Activated naive CD8-positive, alpha-beta T cell treated with anti-CD3 and anti-CD28 coated beads for 36 hours (primary cell): Measurements from ENCODE around the gene THAP9. TPM values are rescaled to one million over a fixed set of nuclear protein-coding genes. Genes with fewer than 3 reads are reported as not detected.
A peak's percentile ranks its signal among the peaks of the same experiment; 100 is the strongest.

Experiments used
- DNase-seq: peaks from one replicate; pipeline ENCODE4 v3.0.0; 2021
- H3K27ac Mint-ChIP-seq: one replicate; pipeline ENCODE4 v1.8.0; 2022; ENCODE audit warnings: mild to moderate bottlenecking, moderate library complexity, mixed read lengths
- H3K27me3 Mint-ChIP-seq: one replicate; pipeline ENCODE4 v1.8.0; 2022; ENCODE audit warnings: mild to moderate bottlenecking, mixed read lengths
- H3K36me3 Mint-ChIP-seq: one replicate; pipeline ENCODE4 v1.8.0; 2021; ENCODE audit warnings: mild to moderate bottlenecking, mixed read lengths
- H3K4me1 Mint-ChIP-seq: one replicate; pipeline ENCODE4 v1.8.0; 2021; ENCODE audit warnings: mixed read lengths
- H3K4me3 Mint-ChIP-seq: one replicate; pipeline ENCODE4 v1.8.0; 2022; ENCODE audit warnings: mild to moderate bottlenecking, moderate library complexity, mixed read lengths
- H3K9me3 Mint-ChIP-seq: one replicate; pipeline ENCODE4 v1.8.0; 2022; ENCODE audit warnings: mixed read lengths
- total RNA-seq, 2 experiments: library from RNA; stranded (reverse); gene quantifications; one replicate each; pipeline ENCODE4 v1.2.3, GENCODE V29; 2021

The THAP9 gene
- total RNA-seq, 2 experiments from 2014 or later, result 3.8 to 4.9 TPM

DNA sequence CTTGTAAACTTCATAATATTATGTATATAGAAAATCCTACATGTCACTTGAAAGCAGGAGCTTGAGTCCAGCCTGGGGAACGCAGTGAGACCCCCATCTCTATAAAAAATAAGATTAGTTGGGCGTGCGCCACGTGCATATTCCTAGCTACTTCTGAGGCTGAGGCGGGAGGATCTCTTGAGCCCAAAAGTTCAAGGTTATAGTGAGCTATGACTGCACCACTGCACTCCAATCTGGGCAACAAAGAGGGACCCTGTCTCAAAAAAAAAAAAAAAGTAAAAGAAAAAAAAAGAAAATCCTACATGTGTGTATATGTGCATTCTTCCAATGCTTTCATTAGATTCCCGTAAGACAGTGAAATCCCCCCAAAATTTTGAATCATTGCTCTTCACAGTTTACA is 11.2 kb upstream of the THAP9 start:
- H3K27ac Mint-ChIP-seq, result peak overlapping the region; percentile 93

DNA sequence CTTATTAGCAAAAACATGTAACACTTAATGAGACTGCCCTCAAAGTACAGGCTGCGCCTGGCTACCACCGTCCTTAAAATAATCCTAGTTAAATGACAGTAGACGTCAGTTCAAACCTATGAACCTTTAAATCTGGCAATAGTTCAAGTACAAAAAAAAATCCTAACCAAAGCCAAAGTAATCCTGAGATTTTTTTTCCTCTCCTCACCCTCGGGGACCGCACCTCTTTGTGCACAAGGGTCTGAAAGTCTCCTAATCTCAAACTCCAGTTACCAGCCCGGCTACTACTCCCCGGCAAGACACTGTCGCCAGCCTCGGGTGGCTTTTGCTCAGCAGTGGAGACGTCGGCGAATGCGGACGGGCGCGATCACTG is 10.0 kb upstream of the THAP9 start:
- H3K27me3 Mint-ChIP-seq, result no peaks in the 10 kb centered on the region
- H3K36me3 Mint-ChIP-seq, result peaks cover 16% of the 10 kb centered on the region
- peaks cover 58% of the 10 kb centered on the region for H3K4me1 Mint-ChIP-seq

More for the DNA sequence above, 11.2 kb upstream of the THAP9 start:
- H3K4me3 Mint-ChIP-seq, result peak overlapping the region; percentile 87
- no peaks in the 10 kb centered on the region for H3K27me3 Mint-ChIP-seq
- no peak for DNase-seq
- H3K9me3 Mint-ChIP-seq, result no peaks in the 10 kb centered on the region
- peaks cover 61% of the 10 kb centered on the region for H3K4me1 Mint-ChIP-seq
- peaks cover 15% of the 10 kb centered on the region for H3K36me3 Mint-ChIP-seq

DNA sequence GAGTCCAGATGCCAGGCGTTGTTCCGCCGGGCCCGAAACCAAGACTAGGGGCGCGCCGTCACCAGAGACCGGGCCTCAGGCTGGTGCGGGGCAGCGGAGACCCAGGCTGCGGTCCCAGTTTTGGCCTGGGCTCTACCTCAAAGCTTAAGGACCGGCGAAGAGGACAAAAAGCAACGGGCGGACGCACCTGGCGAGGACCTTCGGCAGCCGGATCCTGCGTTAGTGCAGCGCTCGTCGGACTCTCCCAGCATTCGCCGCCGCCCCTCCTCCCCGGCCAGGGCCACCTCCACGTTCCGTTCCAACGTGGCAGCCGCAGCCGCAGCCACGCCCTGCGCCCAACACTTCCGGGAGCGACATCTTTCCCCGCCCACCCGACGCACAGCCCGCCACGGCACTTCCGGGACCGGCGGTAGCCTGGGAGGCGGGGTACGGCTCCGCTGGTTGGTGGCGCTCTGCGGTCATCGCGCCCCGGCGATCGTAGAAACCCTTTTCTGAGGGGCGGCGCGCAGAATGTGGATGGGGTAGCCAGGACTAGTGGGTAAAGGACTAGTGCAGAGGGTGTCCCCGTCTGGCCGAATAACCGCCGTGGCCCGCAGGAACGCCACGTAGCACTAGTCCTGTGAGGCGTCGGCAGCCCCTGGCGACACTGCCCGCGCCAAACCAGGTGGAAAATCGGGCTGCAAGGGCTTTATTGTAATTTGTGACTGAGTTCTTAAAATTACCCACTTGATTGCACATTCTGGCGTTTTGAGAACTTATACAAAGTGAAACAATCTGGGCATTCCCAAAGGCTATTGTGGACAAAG is 9.4 kb upstream of the THAP9 start, which contains the start of gene SEC31A:
SEC31A (minus strand) TSS at position 253 of the 806 bp plus-strand sequence. CDS start 9,217 bp downstream, outside the sequence.
- Mint-ChIP-seq H3K4me1 (peaks cover 52% of the 10 kb centered on the region), H3K9me3 (no peaks in the 10 kb centered on the region), H3K27ac (peak within 1 kb of the TSS; percentile 93), H3K36me3 (peaks cover 17% of the 10 kb centered on the region), H3K27me3 (no peaks in the 10 kb centered on the region), H3K4me3 (peak within 1 kb of the TSS; percentile 87)
- peak; percentile 98 for DNase-seq

More for the DNA sequence above, 10.0 kb upstream of the THAP9 start:
- H3K27ac Mint-ChIP-seq, result peak overlapping the region; percentile 93
- DNase-seq, result no peak
- no peaks in the 10 kb centered on the region for H3K9me3 Mint-ChIP-seq
- peak overlapping the region; percentile 87 for H3K4me3 Mint-ChIP-seq

DNA sequence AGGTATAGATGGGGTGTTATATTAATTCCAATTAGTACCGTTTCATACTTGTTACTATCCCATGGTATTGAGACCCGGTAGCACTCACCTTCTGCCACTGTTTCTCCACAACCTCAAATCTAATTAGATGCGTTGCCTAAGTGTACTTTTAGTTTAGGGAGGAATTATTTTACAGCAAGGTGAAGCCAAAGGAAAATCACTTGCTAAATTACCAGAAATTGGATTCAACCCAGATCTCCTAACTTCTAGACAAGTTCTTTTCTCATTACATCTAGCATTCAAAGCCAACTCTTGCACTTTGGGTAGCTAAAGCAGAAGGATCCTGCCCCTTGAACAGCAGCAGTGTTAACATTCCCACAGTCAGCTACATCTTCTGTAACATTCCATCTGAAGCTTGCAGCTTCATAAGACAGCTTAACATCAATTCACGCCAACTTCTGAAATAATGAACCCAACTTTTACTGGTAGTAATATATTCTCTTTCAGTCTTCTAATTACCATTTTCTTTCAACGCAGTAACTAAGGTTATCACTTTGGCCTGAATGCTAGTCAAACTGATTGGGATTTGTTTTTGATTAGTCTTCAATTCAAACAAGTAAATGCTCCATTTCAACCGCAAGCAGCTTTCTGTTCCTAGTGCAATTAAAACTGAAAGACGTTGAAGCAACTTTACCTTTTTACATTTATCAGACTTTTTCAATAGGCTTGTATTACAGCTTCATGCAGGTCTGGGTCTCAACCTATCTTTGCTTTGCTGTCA is 8.6 kb upstream of the THAP9 start:
- Mint-ChIP-seq H3K27me3 (no peaks in the 10 kb centered on the region), H3K27ac (peak overlapping the region; percentile 93), H3K36me3 (peaks cover 20% of the 10 kb centered on the region), H3K9me3 (no peaks in the 10 kb centered on the region), H3K4me3 (peak overlapping the region; percentile 87), H3K4me1 (peaks cover 50% of the 10 kb centered on the region)
- no peak for DNase-seq

DNA sequence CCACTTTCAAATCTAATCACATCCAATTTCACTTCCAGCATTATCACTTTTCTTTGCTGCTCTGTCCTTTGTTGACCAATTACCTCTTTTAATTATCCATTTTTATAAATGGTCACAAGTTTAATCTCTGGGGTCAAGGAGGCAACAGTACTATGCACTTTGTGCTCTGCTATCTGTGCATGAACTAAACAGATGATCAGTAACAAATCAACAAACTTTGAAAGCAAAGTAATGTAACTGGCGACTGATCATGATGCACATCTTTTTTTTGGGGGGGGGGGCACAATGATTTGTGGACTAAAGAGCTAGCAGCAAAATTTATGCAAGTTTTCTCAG is 8.1 kb upstream of the THAP9 start:
- DNase-seq, result no peak
- Mint-ChIP-seq H3K4me3 (peak overlapping the region; percentile 47), H3K27me3 (no peaks in the 10 kb centered on the region), H3K36me3 (peaks cover 23% of the 10 kb centered on the region), H3K9me3 (no peaks in the 10 kb centered on the region), H3K4me1 (peaks cover 48% of the 10 kb centered on the region), H3K27ac (peak overlapping the region; percentile 93)

DNA sequence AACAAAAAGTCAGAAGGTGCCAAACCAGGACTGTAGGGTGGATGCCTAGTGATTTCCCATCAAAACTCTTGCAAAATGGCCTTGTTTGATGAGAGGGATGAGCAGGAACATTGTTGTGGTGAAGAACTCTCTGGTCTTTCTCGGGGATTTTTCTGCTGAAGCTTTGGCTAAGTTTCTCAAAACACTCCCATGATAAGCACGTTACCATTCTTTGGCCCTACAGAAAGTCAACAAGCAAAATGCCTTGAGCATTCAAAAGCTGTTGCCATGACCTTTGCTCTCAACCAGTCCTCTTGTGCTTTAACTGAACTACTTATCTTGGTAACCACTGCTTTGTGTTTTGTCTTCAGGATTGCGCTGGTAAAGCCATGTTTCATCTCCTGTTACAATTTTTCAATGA is 6.6 kb upstream of the THAP9 start:
- H3K36me3 Mint-ChIP-seq, result peaks cover 25% of the 10 kb centered on the region

DNA sequence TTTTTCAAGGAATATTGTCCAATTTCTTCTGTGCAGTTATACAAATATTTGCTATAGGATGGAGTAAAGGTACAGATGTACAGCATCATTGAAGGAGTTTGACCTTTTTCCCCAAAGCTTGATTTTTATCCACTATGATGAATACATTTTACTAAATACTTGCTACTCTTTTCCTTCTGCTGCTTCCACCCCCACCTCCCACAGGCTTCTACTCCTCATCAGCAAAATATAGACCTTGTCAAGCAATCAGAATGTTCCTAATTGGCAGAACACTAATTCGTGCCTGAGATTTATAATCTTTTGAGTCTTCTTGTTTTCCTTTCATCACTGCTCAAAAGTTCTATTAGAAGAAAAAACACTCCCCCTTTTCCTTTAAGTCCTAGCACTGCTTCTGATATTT is 3.8 kb upstream of the THAP9 start:
- Mint-ChIP-seq H3K4me3 (peak overlapping the region; percentile 4), H3K36me3 (peaks cover 22% of the 10 kb centered on the region), H3K9me3 (no peaks in the 10 kb centered on the region), H3K27me3 (no peaks in the 10 kb centered on the region), H3K27ac (no peak overlapping the region), H3K4me1 (peaks cover 37% of the 10 kb centered on the region)
- no peak for DNase-seq

More for the DNA sequence above, 6.6 kb upstream of the THAP9 start:
- Mint-ChIP-seq H3K4me1 (peaks cover 48% of the 10 kb centered on the region), H3K27me3 (no peaks in the 10 kb centered on the region), H3K4me3 (no peak overlapping the region), H3K27ac (no peak overlapping the region), H3K9me3 (no peaks in the 10 kb centered on the region)
- no peak for DNase-seq

DNA sequence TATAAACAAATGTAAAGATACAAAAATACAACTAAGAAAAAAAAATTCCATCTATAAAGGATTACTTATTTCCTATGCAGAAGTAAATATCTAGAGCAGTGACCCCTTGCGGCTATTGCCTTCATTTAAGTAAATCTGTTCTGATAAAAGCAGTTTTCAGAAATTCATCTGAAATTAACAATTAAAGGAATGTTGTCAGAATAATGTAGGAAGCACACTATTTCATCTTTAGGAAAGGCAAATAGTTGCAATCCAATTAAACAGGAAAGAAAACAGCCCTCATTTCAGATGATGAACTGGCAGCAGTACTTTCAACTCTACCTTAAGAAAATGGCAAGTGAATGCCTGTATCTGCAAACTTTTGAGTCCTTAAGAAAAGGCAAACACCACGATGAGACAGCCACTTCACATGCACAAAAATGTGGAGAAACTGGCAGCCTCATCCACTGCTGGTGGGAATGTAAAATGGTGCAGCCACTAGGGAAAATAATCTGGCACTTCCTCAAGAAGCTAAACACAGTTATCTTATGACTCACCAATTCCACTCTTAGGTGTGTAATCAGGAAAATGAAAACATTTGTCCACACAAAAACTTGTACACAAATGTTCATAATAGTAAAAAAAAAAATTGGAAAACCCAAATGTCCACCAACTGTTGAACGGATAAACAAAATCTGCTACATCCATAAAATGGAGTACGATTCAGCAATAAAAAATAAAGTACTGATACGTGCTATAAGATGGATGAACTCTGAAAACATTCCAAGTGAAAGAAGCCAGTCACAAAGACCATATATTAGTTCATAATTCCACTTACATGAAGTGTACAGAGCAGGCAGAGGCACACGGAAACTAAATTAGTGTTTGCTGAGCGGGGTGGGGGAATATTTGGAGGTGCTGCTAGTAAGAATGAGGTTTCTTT is 2.0 kb upstream of the THAP9 start:
- Mint-ChIP-seq H3K36me3 (peaks cover 22% of the 10 kb centered on the region), H3K27me3 (no peaks in the 10 kb centered on the region), H3K27ac (no peak overlapping the region), H3K4me1 (peaks cover 34% of the 10 kb centered on the region), H3K4me3 (no peak overlapping the region), H3K9me3 (no peaks in the 10 kb centered on the region)
- DNase-seq, result no peak

DNA sequence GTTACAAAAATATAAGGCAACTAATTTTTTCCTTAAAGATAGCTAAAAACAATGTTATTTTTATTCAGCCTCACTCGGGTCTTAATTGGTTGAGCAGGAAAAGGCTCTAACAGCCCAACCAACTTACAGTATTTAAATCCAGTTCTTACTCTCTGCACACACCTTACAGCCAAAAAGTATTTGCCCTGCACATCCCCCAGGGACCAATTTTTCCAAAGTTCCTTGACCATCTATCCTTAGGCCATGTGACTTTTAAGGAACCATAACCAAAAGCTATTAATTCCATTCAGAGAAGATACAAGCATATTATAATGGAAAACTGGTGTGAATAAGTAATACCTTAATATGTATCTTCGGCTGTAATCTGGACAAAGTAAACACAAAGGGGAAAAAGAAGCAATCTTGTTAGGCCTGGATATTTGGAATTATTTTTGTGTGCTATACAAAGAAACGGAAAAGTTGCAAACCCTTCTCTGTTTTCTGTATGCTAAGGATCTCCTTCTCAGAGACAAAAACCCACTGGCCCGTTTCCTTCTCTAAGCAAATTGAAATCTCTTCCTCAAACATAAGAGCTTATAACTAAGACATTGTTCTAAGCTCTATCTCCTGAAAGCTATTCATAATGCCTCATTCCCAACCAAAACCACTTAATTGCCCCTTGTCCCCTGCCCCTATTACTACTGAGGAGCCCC is 1.0 kb upstream of the THAP9 start:
- Mint-ChIP-seq H3K27me3 (no peaks in the 10 kb centered on the region), H3K36me3 (peaks cover 16% of the 10 kb centered on the region), H3K27ac (no peak overlapping the region), H3K4me1 (peaks cover 35% of the 10 kb centered on the region), H3K9me3 (no peaks in the 10 kb centered on the region), H3K4me3 (no peak overlapping the region)
- no peak for DNase-seq

DNA sequence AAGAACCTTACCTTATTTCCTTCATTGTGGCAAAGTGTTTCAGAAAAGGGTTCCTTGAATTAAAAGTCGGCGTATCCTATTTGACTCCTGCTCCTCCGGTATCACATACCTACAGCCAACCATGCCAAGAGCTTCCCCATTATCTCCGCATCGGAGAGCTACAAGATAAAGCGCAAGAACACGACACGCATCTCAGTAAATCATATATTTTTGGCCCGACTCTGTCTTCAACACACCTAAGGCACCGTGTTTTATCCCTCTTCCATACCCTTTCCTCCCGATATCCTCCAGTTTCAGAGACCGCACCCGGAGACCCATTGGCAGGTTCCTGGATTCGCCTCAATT is 497 bp upstream of the THAP9 start:
- Mint-ChIP-seq H3K9me3 (no peaks in the 10 kb centered on the region), H3K36me3 (peaks cover 14% of the 10 kb centered on the region), H3K4me1 (peaks cover 35% of the 10 kb centered on the region), H3K4me3 (no peak overlapping the region), H3K27ac (no peak overlapping the region), H3K27me3 (no peaks in the 10 kb centered on the region)
- DNase-seq, result no peak

DNA sequence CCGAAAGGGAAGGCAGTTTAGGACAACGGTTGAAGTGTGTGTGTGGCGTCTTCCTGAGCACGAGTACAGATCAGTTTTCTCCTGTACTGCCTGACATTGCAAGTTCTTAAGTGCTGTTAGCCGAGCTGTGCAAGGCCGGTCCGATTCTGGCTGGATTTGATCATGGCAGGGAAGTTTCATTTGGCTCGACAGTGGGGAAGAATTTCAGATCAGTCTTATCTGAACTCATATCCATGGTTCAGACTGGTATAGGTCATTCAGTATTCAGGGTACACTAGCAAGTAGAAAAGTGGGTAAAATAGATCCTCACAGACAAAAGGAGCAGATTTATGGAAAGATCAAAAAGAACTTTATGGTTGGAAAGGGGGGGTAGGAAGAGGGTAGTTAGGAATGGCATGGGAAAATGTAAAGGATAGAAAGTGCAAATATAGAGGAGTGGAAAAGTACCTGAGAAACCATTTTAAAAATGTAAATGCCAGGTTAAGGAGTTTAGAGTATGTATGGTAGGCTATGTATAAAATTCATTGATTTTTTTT is 716 bp downstream of the THAP9 start:
- H3K27me3 Mint-ChIP-seq, result no peaks in the 10 kb centered on the region
- H3K9me3 Mint-ChIP-seq, result no peaks in the 10 kb centered on the region
- peaks cover 43% of the 10 kb centered on the region for H3K4me1 Mint-ChIP-seq
- H3K4me3 Mint-ChIP-seq, result no peak overlapping the region
- H3K27ac Mint-ChIP-seq, result no peak overlapping the region
- no peak for DNase-seq
- peaks cover 9% of the 10 kb centered on the region for H3K36me3 Mint-ChIP-seq

DNA sequence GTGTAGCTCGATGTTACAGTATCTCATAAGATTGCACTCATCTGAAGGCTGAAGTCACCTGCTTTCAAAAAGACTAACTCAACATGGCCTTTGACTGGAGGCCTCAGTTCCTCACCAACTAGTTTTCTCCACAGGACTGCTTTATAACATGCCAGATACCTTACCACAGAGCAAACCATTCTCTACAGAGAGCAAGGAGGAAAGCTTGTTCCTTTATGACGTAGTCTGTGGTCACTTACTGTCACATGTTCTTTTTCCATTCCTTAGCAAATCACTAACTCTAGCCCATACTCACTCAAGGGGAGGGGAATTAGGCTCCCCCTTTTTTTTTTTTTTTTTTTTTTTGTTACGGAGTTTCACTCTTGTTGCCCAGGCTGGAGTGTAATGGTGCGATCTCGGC is 3.2 kb downstream of the THAP9 start:
- DNase-seq, result peak; percentile 28
- H3K4me3 Mint-ChIP-seq, result peak overlapping the region; percentile 32
- no peaks in the 10 kb centered on the region for H3K36me3 Mint-ChIP-seq
- H3K27me3 Mint-ChIP-seq, result no peaks in the 10 kb centered on the region
- peak overlapping the region; percentile 84 for H3K27ac Mint-ChIP-seq
- no peaks in the 10 kb centered on the region for H3K9me3 Mint-ChIP-seq
- peaks cover 41% of the 10 kb centered on the region for H3K4me1 Mint-ChIP-seq

DNA sequence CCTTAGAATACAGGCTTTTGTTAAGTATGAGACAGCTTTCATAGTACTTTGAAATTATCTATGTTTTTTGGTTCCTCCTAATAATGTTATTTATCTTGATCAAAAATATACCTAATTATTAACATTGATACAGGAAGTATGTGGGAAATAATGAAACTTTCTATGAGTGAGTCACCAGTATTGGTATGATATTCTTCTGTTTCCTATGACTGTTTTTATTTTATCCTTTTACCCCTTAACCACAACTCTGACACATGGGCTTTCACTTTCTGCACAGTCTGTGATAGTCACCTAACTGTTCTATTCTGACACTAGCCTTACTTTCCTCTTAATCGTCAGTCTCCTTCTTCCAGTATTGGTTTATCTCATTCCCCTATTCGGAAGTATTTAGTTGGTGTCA is 4.7 kb downstream of the THAP9 start:
- no peaks in the 10 kb centered on the region for H3K27me3 Mint-ChIP-seq
- H3K9me3 Mint-ChIP-seq, result no peaks in the 10 kb centered on the region
- H3K27ac Mint-ChIP-seq, result peak overlapping the region; percentile 88
- no peaks in the 10 kb centered on the region for H3K36me3 Mint-ChIP-seq
- peaks cover 41% of the 10 kb centered on the region for H3K4me1 Mint-ChIP-seq
- peak; percentile 40 for DNase-seq
- peak overlapping the region; percentile 68 for H3K4me3 Mint-ChIP-seq

DNA sequence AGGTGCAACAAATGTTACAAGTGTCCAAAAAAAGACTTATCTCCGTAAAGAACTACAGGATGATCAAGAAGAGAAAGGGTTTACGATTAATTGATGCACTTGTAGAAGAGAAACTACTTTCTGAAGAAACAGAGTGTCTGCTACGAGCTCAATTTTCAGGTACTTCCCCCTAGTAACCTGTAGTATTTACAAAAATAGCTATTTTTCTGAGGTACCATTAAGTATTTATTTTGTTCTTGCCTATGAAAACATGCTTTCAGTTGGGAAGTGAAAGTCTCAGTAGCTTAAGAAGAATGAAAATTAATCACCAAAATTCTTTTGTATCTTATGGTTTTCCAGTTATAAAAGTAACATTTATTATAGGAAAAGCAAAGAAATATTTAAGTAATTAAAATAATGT is 5.9 kb downstream of the THAP9 start:
- Mint-ChIP-seq H3K36me3 (peaks cover 2% of the 10 kb centered on the region), H3K9me3 (no peaks in the 10 kb centered on the region), H3K4me3 (no peak overlapping the region), H3K27ac (no peak overlapping the region), H3K4me1 (peaks cover 41% of the 10 kb centered on the region), H3K27me3 (no peaks in the 10 kb centered on the region)
- DNase-seq, result no peak
